HG02840 (cell line): ENCODE measurements around the gene PTPRN2.

Experiments used
- ATAC-seq: cut with Tn5 transposase; IDR thresholded peaks from one replicate; pipeline ENCODE4 v1.9.1; 2021; ENCODE audit warnings: mild to moderate bottlenecking, moderate library complexity, moderate number of reproducible peaks; ENCODE audit not compliant: unreplicated experiment, low FRiP score

The PTPRN2 gene

GRCh38 chr7:157767506-157768197 lies 820.0 kb downstream of the PTPRN2 start:
- no peak for ATAC-seq

- no peak for ATAC-seq
Observed at GRCh38 chr7:157766098-157766497, 821.5 kb downstream of the PTPRN2 start.

- ATAC-seq = no peak
Observed at GRCh38 chr7:157764946-157765537, 822.6 kb downstream of the PTPRN2 start.

GRCh38 chr7:157764193-157764592 lies 823.4 kb downstream of the PTPRN2 start:
- ATAC-seq = no peak

- no peak for ATAC-seq
Observed at GRCh38 chr7:157763279-157764000, 824.2 kb downstream of the PTPRN2 start.

GRCh38 chr7:157762824-157763223 lies 824.8 kb downstream of the PTPRN2 start:
- ATAC-seq = no peak

GRCh38 chr7:157760004-157760730 lies 827.5 kb downstream of the PTPRN2 start:
- ATAC-seq = no peak

- no peak for ATAC-seq
Observed at GRCh38 chr7:157759246-157759805, 828.3 kb downstream of the PTPRN2 start.

GRCh38 chr7:157758468-157759245 lies 829.0 kb downstream of the PTPRN2 start:
- no peak for ATAC-seq

GRCh38 chr7:157757776-157758467 lies 829.7 kb downstream of the PTPRN2 start:
- no peak for ATAC-seq

GRCh38 chr7:157757211-157757610 lies 830.4 kb downstream of the PTPRN2 start:
- ATAC-seq = no peak

- ATAC-seq = no peak
Observed at GRCh38 chr7:157755741-157756140, 831.9 kb downstream of the PTPRN2 start.

GRCh38 chr7:157754416-157754790 lies 833.2 kb downstream of the PTPRN2 start:
- ATAC-seq = no peak

GRCh38 chr7:157753713-157754415 lies 833.8 kb downstream of the PTPRN2 start:
- no peak for ATAC-seq

GRCh38 chr7:157752832-157753291 lies 834.8 kb downstream of the PTPRN2 start:
- no peak for ATAC-seq

- no peak for ATAC-seq
Observed at GRCh38 chr7:157751951-157752673, 835.5 kb downstream of the PTPRN2 start.

GRCh38 chr7:157751406-157751805 lies 836.2 kb downstream of the PTPRN2 start:
- ATAC-seq = no peak

- no peak for ATAC-seq
Observed at GRCh38 chr7:157750291-157750690, 837.3 kb downstream of the PTPRN2 start.
